Articular chondrocyte of knee joint (primary cell): ENCODE results near the gene RAD1. TPM values are rescaled to one million over a fixed set of nuclear protein-coding genes. Genes with fewer than 3 reads are reported as not detected.

ENCODE experiments used
- total RNA-seq: library from RNA; depleted of rRNA; stranded (reverse); fragments of >200 nt; gene quantifications from 2 replicates; pipeline ENCODE4 v1.2.3, GENCODE V29; 2012

The RAD1 gene, protein sequence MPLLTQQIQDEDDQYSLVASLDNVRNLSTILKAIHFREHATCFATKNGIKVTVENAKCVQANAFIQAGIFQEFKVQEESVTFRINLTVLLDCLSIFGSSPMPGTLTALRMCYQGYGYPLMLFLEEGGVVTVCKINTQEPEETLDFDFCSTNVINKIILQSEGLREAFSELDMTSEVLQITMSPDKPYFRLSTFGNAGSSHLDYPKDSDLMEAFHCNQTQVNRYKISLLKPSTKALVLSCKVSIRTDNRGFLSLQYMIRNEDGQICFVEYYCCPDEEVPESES
- total RNA-seq = 55.3 and 67.8 TPM in 2 replicates

DNA sequence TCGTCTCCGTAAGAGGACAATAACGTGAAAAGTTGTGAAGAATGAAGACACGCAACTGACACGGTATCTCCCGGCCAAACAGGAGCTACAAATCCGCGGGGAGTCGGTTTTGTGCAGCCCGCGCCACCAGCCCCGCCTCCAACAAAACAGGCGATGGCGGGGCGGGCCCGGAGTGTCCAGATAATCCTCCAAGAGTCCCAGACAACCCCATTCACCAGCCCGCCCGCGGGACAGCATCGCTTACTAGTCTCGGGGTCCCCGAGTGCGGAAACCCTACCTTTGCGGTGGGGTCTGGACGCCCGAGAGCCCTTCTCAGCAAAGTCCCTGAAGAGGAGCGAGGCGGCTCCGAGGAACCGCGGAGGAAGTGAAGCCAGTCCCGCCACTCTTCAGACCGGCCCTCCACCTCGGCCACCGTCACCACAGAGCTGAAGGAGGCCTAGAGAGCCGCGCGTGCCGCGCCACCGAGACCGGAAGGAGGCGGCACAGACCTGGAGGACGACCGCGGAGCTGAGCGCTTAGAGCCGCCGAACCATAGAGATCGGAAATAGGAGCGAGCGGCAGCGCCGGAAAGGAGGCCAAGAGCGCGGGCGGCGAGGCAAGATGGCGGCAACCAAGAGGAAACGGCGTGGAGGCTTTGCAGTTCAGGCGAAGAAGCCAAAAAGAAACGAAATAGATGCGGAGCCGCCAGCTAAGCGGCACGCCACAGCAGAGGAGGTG, at the start of gene RAD1, which contains the start of gene BRIX1:
Gene RAD1 (minus strand): TSS at position 366 of the 717 bp plus-strand sequence. CDS start 612 bp downstream, outside the sequence.
Gene BRIX1 (plus strand): TSS at position 573 of the 717 bp plus-strand sequence. CDS start 28 bp downstream, at position 601.

DNA sequence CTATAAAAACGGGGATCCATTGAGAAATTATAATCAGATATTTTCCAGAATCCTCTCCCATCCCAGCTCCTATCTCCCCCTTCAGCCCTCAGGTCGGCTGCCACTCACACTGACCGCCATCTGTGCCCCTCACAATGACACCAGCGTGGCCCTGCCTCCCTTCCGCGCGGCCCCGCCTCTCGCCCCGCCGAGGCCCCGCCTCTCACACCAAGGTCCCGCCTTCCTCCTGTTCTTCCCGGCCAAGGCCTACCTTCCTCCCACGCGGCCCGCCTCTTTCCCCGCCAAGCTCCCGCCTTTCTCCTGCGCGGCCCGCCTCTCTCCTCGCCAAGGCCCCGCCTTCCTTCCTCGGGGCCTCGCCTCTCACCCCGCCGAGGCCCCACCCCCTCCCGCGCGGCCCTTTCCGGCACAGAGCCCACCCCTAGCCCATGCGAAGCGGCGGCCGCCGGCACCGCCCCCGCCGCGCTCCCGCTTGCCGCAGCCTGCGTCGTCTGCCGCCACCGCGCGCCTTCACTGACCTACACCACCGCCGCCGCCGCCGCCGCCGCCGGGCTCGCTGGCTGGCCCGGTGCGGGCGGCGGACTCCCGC, 13.9 kb upstream of the RAD1 start, which contains the start of gene DNAJC21:
Gene DNAJC21 (plus strand): TSS at position 426 of the 586 bp plus-strand sequence. CDS start 261 bp downstream, outside the sequence.

Other genes with a start within 250 kb of the RAD1 start
- gene TTC23L, start 76.3 kb downstream of the RAD1 start, total RNA-seq = 0.78 and 1.4 TPM in 2 replicates
- 58.3 and 106 TPM in 2 replicates for gene BRIX1, start 207 bp upstream of the RAD1 start, total RNA-seq
- gene DNAJC21, start 14.1 kb upstream of the RAD1 start, total RNA-seq = 35.1 and 43.6 TPM in 2 replicates
- not detected in 2 replicates for gene AGXT2, start 132.4 kb upstream of the RAD1 start, total RNA-seq